Choroid plexus epithelial cell (primary cell): Measurements from ENCODE around the gene CACNG6.
"Not testable (repeated sequence)": the region's sequence is repeated elsewhere in the genome, so short reads cannot be mapped to it uniquely, and the experiment has no call there.

Source experiments
- DNase-seq: peaks from one replicate; pipeline ENCODE4 v3.0.0-alpha.2; 2010; ENCODE audit warnings: low read depth
- H3K4me3 ChIP-seq: 2 replicates; pipeline ENCODE4 v1.5.1; 2011; ENCODE audit warnings: low read depth, mild to moderate bottlenecking, control low read depth, low read length, moderate library complexity
- CTCF ChIP-seq: conservative IDR thresholded peaks from 2 replicates; pipeline ENCODE4 v1.5.1; 2011; ENCODE audit warnings: low read depth, mild to moderate bottlenecking, control low read depth, inconsistent platforms, low read length, moderate library complexity

The CACNG6 gene

GRCh38 chr19:53947624-53948023 lies 43.8 kb upstream of the CACNG6 start:
- TF ChIP-seq CTCF: peak; percentile 18
- DNase-seq: no peak
- no peak overlapping the region for H3K4me3 ChIP-seq

- not testable (repeated sequence) for H3K4me3 ChIP-seq, DNase-seq
Measured at GRCh38 chr19:53948611-53949010, 42.8 kb upstream of the CACNG6 start.

- H3K4me3 ChIP-seq: no peak overlapping the region
- TF ChIP-seq CTCF: no peak
- DNase-seq: no peak
Measured at GRCh38 chr19:53951436-53951835, 40.0 kb upstream of the CACNG6 start.

- TF ChIP-seq CTCF: no peak
- H3K4me3 ChIP-seq: no peak overlapping the region
- no peak for DNase-seq
Measured at GRCh38 chr19:53951947-53952346, 39.5 kb upstream of the CACNG6 start.

- no peak for DNase-seq
- no peak for TF ChIP-seq CTCF
- no peak overlapping the region for H3K4me3 ChIP-seq
Measured at GRCh38 chr19:53953383-53953782, 38.1 kb upstream of the CACNG6 start.

- no peak for DNase-seq
- TF ChIP-seq CTCF: no peak
- no peak overlapping the region for H3K4me3 ChIP-seq
Measured at GRCh38 chr19:53957448-53958167, 33.8 kb upstream of the CACNG6 start.

- TF ChIP-seq CTCF: no peak
- peak; percentile 29 for DNase-seq
- H3K4me3 ChIP-seq: no peak overlapping the region
Measured at GRCh38 chr19:53958168-53958571, 33.3 kb upstream of the CACNG6 start.
